NCI-H1417 (cell line): ENCODE measurements around the gene LRFN2.

Experiments used
- DNase-seq, 3 experiments: peaks; one replicate each; lab custom pipeline; 2025; lab: John Stamatoyannopoulos, UW

LRFN2 gene

GRCh38 chr6:40378725-40379074 lies 208.5 kb downstream of the LRFN2 start:
- no peak for DNase-seq

- DNase-seq = no peak
These were observed 209.0 kb downstream of the LRFN2 start for GRCh38 chr6:40378071-40378724.

GRCh38 chr6:40377173-40377806 lies 209.9 kb downstream of the LRFN2 start:
- DNase-seq = no peak

GRCh38 chr6:40376113-40376650 lies 211.0 kb downstream of the LRFN2 start:
- DNase-seq = peak in 1 of 3 experiments; percentile 36

- peak in 1 of 3 experiments; percentile 15 for DNase-seq
These were observed 213.9 kb downstream of the LRFN2 start for GRCh38 chr6:40373267-40373666.

GRCh38 chr6:40371621-40372020 lies 215.5 kb downstream of the LRFN2 start:
- DNase-seq = no peak

- no peak for DNase-seq
These were observed 216.1 kb downstream of the LRFN2 start for GRCh38 chr6:40371095-40371494.

DNA sequence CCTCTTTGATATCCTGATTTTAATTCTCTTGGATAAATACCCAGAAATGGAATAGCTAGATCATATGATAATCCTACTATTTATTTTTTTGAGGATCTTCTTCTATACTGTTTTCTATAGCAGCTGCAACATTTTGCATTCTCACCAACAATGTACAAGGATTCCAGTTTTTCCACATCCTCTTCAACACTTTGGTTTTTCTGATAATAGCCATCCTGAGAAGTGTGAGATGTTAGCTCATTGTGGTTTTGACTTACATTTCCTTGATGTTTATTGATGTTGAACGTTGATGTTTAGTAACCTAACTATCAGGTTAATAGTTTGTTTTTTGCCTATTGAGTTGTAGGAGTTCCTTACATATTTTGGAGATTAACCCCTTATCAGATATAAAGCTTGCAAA lies 217.3 kb downstream of the LRFN2 start:
- no peak for DNase-seq

GRCh38 chr6:40369042-40369441 lies 218.1 kb downstream of the LRFN2 start:
- DNase-seq = no peak

- DNase-seq = no peak
These were observed 224.3 kb downstream of the LRFN2 start for GRCh38 chr6:40362859-40363258.

GRCh38 chr6:40359808-40360207 lies 227.4 kb downstream of the LRFN2 start:
- DNase-seq = peak; percentile 18 to 80 (median 48)

- no peak for DNase-seq
These were observed 228.4 kb downstream of the LRFN2 start for GRCh38 chr6:40358473-40359460.

GRCh38 chr6:40356242-40356910 lies 230.8 kb downstream of the LRFN2 start:
- no peak for DNase-seq

DNA sequence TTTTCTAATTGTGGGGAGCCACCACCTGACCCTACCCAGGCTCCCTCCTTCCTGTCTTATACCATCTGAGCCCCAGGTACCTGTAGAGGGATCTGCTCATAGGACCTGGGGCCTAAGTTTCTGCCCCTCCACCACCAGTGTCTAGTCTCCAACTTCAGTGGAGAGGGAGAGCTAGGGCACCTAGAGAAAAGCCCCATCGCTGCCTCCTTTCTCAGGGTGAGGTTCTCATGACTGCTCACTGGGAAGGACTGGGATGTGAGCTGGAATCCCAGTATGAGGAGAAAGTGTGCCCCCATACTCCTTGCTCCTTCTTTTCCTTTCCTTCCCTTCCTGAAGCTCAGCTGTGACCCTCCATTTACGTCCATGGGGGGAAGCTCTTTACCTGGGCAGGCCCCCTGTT lies 231.6 kb downstream of the LRFN2 start:
- no peak for DNase-seq

DNA sequence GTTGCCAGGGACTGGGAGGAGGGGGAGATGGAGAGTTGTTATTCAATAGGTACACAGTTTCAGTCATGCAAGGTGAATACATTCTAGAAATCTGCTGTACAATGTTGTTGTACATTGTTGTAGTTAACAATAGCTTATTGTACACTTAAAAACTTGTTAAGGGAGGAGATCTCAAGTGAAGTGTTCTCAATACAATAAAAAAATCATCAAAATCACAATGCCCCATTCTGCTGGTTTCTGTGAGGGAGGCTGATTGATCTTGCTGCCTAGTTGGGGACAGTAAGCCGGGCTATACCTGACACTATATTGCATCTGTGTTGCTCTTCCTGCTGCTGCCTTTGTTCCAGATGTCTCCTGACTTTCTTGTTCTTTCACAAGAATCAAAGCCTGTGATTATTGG lies 232.1 kb downstream of the LRFN2 start:
- DNase-seq = no peak

DNA sequence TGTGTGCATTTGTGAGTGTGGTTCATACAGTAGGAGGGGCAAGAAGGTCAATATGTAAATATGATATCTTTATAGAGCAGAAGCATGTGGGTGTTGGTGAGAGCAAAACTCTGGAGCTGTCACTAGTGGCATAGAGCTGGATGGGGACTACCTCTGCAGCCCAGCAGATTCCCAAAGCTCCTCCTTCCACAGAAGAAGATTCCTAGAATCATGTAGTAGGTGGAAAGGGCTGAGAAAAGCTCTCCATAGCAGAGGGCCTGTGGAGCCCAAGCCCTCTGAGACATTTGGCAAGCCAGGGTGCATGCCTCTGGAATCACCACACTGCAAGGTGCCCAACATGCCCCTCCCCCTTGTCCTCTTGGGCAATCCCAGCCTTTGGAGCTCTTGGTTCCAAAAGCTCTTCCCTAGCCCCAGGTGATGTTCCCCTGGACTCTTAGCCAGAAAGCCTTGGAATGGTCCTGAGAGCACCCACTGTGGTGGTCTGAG lies 233.2 kb downstream of the LRFN2 start:
- DNase-seq = no peak

DNA sequence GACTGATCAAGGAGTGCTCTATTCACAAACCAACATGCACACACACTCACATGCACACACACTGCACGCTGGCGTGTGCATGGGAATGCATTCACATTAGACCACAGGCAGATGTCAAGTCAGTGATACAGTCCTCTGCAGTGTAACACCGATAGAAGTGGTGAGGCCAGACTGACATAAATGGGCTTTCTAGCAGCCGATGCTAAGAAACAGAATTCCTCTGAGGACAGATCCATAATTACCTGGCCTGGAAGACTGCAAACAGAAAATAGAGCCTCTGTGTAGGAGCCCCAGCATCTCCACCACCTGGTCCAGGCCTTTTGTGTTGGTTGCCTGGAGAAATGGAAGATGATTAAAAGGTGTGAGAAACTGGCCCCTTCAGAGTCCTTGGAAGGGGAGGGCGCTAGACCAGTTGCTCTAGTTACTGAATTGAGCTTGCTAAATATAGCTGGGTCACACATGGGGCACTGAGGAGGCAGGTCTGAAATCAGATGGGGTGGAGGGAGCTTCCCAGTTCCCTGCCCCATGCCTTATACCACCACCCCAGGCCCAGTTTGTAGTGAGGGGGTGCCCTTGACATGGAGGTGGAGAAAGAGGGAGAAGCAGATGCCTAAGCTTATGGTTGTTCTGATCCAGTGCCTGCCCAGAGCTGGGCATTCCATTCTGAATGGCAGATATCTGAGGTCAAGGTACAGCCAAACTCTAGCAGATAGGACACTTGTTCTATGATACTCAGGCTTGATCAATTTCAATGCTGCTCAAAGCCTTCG lies 233.8 kb downstream of the LRFN2 start:
- peak in 2 of 3 experiments; percentile 12 to 46 for DNase-seq

- DNase-seq = no peak
These were observed 234.5 kb downstream of the LRFN2 start for GRCh38 chr6:40352527-40353170.

GRCh38 chr6:40352006-40352405 lies 235.2 kb downstream of the LRFN2 start:
- no peak for DNase-seq

DNA sequence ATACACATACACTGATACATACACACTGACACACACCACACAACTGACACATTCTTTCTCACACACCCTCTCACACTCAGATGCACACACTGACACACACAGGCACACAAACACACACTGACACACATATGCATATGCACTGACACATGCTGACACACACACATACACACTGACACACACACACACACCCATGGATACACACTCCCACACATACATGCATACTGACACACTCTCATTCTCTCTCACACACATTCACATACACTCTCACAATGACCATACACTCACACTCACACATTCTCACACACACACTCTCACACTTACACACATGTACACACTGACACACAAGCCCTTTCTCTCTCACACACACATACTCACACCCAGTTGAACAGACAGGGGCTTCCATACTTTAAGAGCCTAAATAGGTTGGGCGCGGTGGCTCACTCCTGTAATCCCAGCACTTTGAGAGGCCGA lies 236.4 kb downstream of the LRFN2 start:
- DNase-seq = no peak
